ENCODE measurements around the gene PARP12. TPM values are rescaled to one million over a fixed set of nuclear protein-coding genes. Genes with fewer than 3 reads are reported as not detected.
A peak's percentile ranks its signal among the peaks of the same experiment; 100 is the strongest.

Gene PARP12
- total and polyA plus RNA-seq, 5 donors from 2014 or later, result 30.1 to 258 (median 64.1) TPM

DNA sequence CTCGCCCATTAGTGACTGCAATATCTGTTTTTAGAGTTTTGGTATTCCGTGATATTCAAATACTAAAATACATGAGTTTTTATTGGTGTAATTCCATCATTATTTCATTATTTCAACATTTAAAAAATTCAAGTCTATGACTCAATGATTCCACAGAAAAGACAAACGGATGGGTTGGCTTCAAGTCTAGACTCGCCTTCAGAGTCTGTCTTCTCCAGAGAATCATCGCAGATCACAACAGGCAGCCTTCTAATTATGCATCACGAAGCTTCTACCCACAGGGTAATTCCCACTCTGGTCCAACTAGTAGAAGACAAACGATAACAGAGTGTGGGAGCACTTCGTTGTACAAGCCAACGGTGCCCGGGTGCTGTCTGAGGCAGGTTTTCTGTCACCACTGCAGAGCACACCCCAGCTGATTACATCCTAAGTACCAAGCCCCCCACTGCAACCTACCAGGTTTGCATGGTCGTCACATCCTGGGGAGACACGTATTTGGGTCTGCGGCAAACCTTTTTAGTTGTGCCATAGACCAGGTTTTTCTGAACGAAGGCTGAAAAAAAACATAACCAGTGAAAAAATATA, 28.9 kb downstream of the PARP12 start:
- H3K27me3 Mint-ChIP-seq, result no peaks in the 10 kb centered on the region
- no peaks in the 10 kb centered on the region for H3K27me3 ChIP-seq (ENCODE audit: control insufficient read depth, insufficient read depth, low read length)

DNA sequence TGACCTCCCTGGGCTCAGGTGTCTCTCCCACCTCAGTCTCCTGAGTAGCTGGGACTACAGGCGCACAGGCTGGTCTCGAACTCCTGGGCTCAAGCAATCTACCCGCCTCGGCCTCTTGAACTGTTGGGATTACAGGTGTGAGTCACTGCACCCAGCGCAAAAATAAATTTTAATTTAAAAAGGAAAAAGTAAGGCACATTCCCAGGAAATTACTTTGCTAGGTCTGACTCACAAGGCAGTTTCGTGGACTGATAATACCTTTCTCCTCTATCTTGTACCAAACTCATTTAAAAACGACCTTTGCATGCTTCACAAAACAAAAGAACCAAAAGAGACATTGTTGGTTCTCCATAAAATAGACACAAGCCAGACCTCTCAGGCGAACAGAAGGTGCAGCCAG, 29.7 kb downstream of the PARP12 start:
- DNase-seq (no peak), ATAC-seq (ENCODE audit: low read depth in 2 of 2) (no peak)
- Histone ChIP-seq H3K4me3 (ENCODE audit: low read depth, low read length) (no peak overlapping the region), H3K27ac (ENCODE audit: insufficient read depth, low read length, poor library complexity, severe bottlenecking) (no peak overlapping the region), H3K4me1 (ENCODE audit: control insufficient read depth, insufficient read depth, low read length, poor library complexity, severe bottlenecking) (peaks cover 10% of the 10 kb centered on the region), H3K27me3 (ENCODE audit: control insufficient read depth, insufficient read depth, low read length) (no peaks in the 10 kb centered on the region), H3K9me3 (ENCODE audit: control insufficient read depth in 2 of 2, low read length in 2 of 2) (no peaks in the 10 kb centered on the region), H3K36me3 (ENCODE audit: control insufficient read depth, insufficient read depth, low read length) (peaks cover 59% of the 10 kb centered on the region)
- H3K36me3 Mint-ChIP-seq, result peaks cover 63% of the 10 kb centered on the region
- H3K4me3 Mint-ChIP-seq, result no peak overlapping the region
- peaks cover 8 to 38% (median 23%) of the 10 kb centered on the region in 4 donors for H3K4me1 Mint-ChIP-seq
- no peaks in the 10 kb centered on the region for H3K9me3 Mint-ChIP-seq
- no peaks in the 10 kb centered on the region for H3K27me3 Mint-ChIP-seq
- peak overlapping the region in 2 of 3 donors; percentile 69 to 82 for H3K27ac Mint-ChIP-seq

More for the DNA sequence above, 28.9 kb downstream of the PARP12 start:
- H3K4me1 Mint-ChIP-seq, result peaks cover 14 to 45% (median 26%) of the 10 kb centered on the region in 4 donors
- no peaks in the 10 kb centered on the region for H3K9me3 ChIP-seq (ENCODE audit: control insufficient read depth in 2 of 2, low read length in 2 of 2)
- H3K9me3 Mint-ChIP-seq, result no peaks in the 10 kb centered on the region
- no peak overlapping the region for H3K27ac ChIP-seq (ENCODE audit: insufficient read depth, low read length, poor library complexity, severe bottlenecking)
- H3K36me3 ChIP-seq (ENCODE audit: control insufficient read depth, insufficient read depth, low read length), result peaks cover 59% of the 10 kb centered on the region
- DNase-seq, result no peak
- ATAC-seq (ENCODE audit: low read depth in 2 of 2), result no peak
- peaks cover 10% of the 10 kb centered on the region for H3K4me1 ChIP-seq (ENCODE audit: control insufficient read depth, insufficient read depth, low read length, poor library complexity, severe bottlenecking)
- H3K27ac Mint-ChIP-seq, result peak overlapping the region in 2 of 3 donors; percentile 69 to 82
- no peak overlapping the region for H3K4me3 Mint-ChIP-seq
- H3K36me3 Mint-ChIP-seq, result peaks cover 61% of the 10 kb centered on the region
- no peak overlapping the region for H3K4me3 ChIP-seq (ENCODE audit: low read depth, low read length)

DNA sequence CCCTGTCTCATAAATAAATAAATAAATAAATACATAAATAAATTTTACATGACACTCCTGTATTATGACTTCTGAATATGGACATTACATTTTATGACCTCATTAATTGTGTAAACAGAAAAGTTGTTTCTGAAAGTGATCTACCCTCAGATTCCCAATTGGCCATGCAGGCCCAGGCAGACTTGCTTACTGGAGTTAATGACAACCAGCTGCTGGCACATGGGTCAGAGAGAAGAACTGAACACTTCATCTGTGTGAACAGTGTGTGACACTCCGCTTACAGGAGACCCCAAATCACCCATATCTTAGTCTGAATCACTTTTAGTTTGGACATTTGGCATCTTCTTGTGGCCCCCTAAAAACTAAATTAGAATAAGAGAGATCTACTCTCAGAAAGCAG, 31.4 kb downstream of the PARP12 start:
- no peak for ATAC-seq (ENCODE audit: low read depth in 2 of 2)
- no peak overlapping the region for H3K27ac ChIP-seq (ENCODE audit: insufficient read depth, low read length, poor library complexity, severe bottlenecking)
- Mint-ChIP-seq H3K36me3 (peaks cover 51% of the 10 kb centered on the region), H3K27ac (peak overlapping the region in 2 of 3 donors; percentile 36 to 44), H3K27me3 (no peaks in the 10 kb centered on the region), H3K4me1 (peaks cover 8 to 23% (median 14%) of the 10 kb centered on the region in 4 donors), H3K9me3 (no peaks in the 10 kb centered on the region), H3K4me3 (no peak overlapping the region)
- H3K9me3 ChIP-seq (ENCODE audit: control insufficient read depth in 2 of 2, low read length in 2 of 2), result no peaks in the 10 kb centered on the region
- H3K27me3 ChIP-seq (ENCODE audit: control insufficient read depth, insufficient read depth, low read length), result no peaks in the 10 kb centered on the region
- no peak overlapping the region for H3K4me3 ChIP-seq (ENCODE audit: low read depth, low read length)
- peaks cover 4% of the 10 kb centered on the region for H3K4me1 ChIP-seq (ENCODE audit: control insufficient read depth, insufficient read depth, low read length, poor library complexity, severe bottlenecking)
- peaks cover 59% of the 10 kb centered on the region for H3K36me3 ChIP-seq (ENCODE audit: control insufficient read depth, insufficient read depth, low read length)
- no peak for DNase-seq

DNA sequence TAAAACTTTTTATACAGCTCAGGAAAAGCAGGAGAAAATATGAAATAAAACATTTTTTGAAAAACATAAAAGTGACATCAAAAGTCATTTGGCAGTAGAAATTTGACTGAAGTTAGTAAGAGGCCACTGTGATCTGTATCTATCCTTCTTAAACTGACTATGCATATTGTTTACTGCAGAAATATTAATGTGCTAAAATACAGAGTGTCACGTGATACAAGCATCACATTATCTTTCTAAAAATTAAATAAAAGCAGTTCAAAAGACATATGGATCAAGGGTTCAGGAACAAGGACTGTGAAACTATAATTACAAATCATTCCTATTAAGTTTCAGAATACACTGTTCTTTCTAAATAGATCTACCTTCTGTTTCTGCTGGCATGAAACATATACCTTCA, 33.7 kb downstream of the PARP12 start:
- Mint-ChIP-seq H3K9me3 (no peaks in the 10 kb centered on the region), H3K4me3 (no peak overlapping the region), H3K27me3 (no peaks in the 10 kb centered on the region), H3K36me3 (peaks cover 55% of the 10 kb centered on the region), H3K27ac (no peak overlapping the region), H3K4me1 (peaks cover 4 to 13% (median 8%) of the 10 kb centered on the region in 4 donors)
- DNase-seq (no peak), ATAC-seq (ENCODE audit: low read depth in 2 of 2) (no peak)
- no peaks in the 10 kb centered on the region for H3K27me3 ChIP-seq (ENCODE audit: control insufficient read depth, insufficient read depth, low read length)
- H3K27ac ChIP-seq (ENCODE audit: insufficient read depth, low read length, poor library complexity, severe bottlenecking), result no peak overlapping the region
- H3K4me1 ChIP-seq (ENCODE audit: control insufficient read depth, insufficient read depth, low read length, poor library complexity, severe bottlenecking), result no peaks in the 10 kb centered on the region
- H3K36me3 ChIP-seq (ENCODE audit: control insufficient read depth, insufficient read depth, low read length), result peaks cover 63% of the 10 kb centered on the region
- no peaks in the 10 kb centered on the region for H3K9me3 ChIP-seq (ENCODE audit: control insufficient read depth in 2 of 2, low read length in 2 of 2)
- no peak overlapping the region for H3K4me3 ChIP-seq (ENCODE audit: low read depth, low read length)

DNA sequence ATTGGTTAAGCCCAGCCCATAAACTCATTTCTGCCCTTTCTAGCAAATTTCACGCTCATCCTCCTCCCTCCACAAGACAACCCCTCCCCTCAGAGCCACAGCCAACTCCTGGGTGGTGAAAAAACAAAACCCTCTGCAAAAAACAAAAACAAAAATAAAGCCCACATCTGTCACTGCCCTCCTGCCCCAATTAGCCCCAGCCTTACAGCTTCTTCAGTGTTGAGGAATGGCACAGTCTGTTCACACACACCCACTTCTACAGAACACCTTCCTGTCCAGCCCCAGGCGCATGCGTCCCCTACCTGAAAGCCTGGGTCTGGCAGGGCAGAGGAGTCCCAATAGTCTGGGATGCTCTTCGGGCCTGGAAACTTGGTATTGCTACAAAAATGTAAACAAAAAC, 34.4 kb downstream of the PARP12 start:
- DNase-seq (no peak), ATAC-seq (ENCODE audit: low read depth in 2 of 2) (no peak)
- Mint-ChIP-seq H3K27ac (peak overlapping the region in 2 of 3 donors; percentile 72 to 91), H3K4me1 (peaks cover 2 to 9% (median 8%) of the 10 kb centered on the region in 4 donors), H3K4me3 (no peak overlapping the region), H3K36me3 (peaks cover 54% of the 10 kb centered on the region), H3K27me3 (no peaks in the 10 kb centered on the region), H3K9me3 (no peaks in the 10 kb centered on the region)
- no peak overlapping the region for H3K27ac ChIP-seq (ENCODE audit: insufficient read depth, low read length, poor library complexity, severe bottlenecking)
- peaks cover 63% of the 10 kb centered on the region for H3K36me3 ChIP-seq (ENCODE audit: control insufficient read depth, insufficient read depth, low read length)
- H3K4me3 ChIP-seq (ENCODE audit: low read depth, low read length), result no peak overlapping the region
- H3K4me1 ChIP-seq (ENCODE audit: control insufficient read depth, insufficient read depth, low read length, poor library complexity, severe bottlenecking), result no peaks in the 10 kb centered on the region
- H3K9me3 ChIP-seq (ENCODE audit: control insufficient read depth in 2 of 2, low read length in 2 of 2), result no peaks in the 10 kb centered on the region
- no peaks in the 10 kb centered on the region for H3K27me3 ChIP-seq (ENCODE audit: control insufficient read depth, insufficient read depth, low read length)

DNA sequence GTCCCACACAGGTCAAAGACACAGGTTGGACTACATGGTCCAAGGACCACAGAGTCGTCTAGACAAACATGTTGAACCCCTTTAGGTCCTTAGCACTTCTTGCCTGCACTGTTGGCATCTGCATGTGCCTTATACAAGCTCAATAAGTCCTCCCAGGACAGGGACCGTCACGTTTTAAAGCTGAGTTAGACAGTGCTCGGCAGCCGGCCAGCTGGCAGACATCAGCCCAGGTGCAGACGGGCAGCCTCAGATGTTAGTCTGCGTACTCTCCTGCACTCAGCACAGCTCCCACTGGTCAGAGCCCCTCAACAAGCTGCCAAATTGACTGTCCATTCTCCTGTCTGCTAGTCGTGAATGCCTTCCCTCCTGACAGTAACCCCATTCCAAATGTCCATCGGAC, 34.9 kb downstream of the PARP12 start:
- DNase-seq (no peak), ATAC-seq (ENCODE audit: low read depth in 2 of 2) (no peak)
- no peaks in the 10 kb centered on the region for H3K27me3 Mint-ChIP-seq
- H3K9me3 ChIP-seq (ENCODE audit: control insufficient read depth in 2 of 2, low read length in 2 of 2), result no peaks in the 10 kb centered on the region
- no peaks in the 10 kb centered on the region for H3K27me3 ChIP-seq (ENCODE audit: control insufficient read depth, insufficient read depth, low read length)
- H3K4me1 ChIP-seq (ENCODE audit: control insufficient read depth, insufficient read depth, low read length, poor library complexity, severe bottlenecking), result no peaks in the 10 kb centered on the region
- H3K4me3 Mint-ChIP-seq, result no peak overlapping the region
- peaks cover 63% of the 10 kb centered on the region for H3K36me3 ChIP-seq (ENCODE audit: control insufficient read depth, insufficient read depth, low read length)
- H3K4me1 Mint-ChIP-seq, result peaks cover 0 to 9% (median 7%) of the 10 kb centered on the region in 4 donors
- no peak overlapping the region for H3K4me3 ChIP-seq (ENCODE audit: low read depth, low read length)
- H3K27ac Mint-ChIP-seq, result peak overlapping the region in 1 of 3 donors; percentile 91
- H3K27ac ChIP-seq (ENCODE audit: insufficient read depth, low read length, poor library complexity, severe bottlenecking), result no peak overlapping the region
- no peaks in the 10 kb centered on the region for H3K9me3 Mint-ChIP-seq
- peaks cover 55% of the 10 kb centered on the region for H3K36me3 Mint-ChIP-seq

DNA sequence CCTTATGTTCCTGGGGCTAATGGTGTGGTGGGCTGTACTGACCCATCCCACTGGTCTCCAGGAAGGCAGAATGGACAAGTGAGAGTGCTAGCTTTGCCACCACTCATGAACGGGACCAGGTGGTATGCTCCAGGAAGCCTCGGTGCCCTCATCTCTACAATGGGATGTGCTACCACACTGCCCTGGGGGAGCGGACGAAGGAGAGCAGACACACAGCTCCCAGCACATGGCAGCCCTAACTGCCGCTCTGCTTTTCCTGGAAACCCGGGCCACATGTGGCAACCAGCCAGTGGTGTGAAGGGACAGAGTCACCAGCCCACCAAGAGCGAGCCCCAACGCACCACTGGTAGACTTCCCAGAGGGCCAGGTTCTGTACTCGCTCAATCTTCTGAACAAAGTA, 35.8 kb downstream of the PARP12 start:
- H3K9me3 ChIP-seq (ENCODE audit: control insufficient read depth in 2 of 2, low read length in 2 of 2), result no peaks in the 10 kb centered on the region
- Mint-ChIP-seq H3K9me3 (no peaks in the 10 kb centered on the region), H3K27ac (no peak overlapping the region), H3K36me3 (peaks cover 59% of the 10 kb centered on the region), H3K4me3 (no peak overlapping the region), H3K27me3 (no peaks in the 10 kb centered on the region), H3K4me1 (peaks cover 0 to 8% (median 3%) of the 10 kb centered on the region in 4 donors)
- ATAC-seq (ENCODE audit: low read depth in 2 of 2) (no peak), DNase-seq (no peak)
- no peaks in the 10 kb centered on the region for H3K27me3 ChIP-seq (ENCODE audit: control insufficient read depth, insufficient read depth, low read length)
- H3K27ac ChIP-seq (ENCODE audit: insufficient read depth, low read length, poor library complexity, severe bottlenecking), result no peak overlapping the region
- no peaks in the 10 kb centered on the region for H3K4me1 ChIP-seq (ENCODE audit: control insufficient read depth, insufficient read depth, low read length, poor library complexity, severe bottlenecking)
- H3K4me3 ChIP-seq (ENCODE audit: low read depth, low read length), result no peak overlapping the region
- H3K36me3 ChIP-seq (ENCODE audit: control insufficient read depth, insufficient read depth, low read length), result peaks cover 69% of the 10 kb centered on the region

DNA sequence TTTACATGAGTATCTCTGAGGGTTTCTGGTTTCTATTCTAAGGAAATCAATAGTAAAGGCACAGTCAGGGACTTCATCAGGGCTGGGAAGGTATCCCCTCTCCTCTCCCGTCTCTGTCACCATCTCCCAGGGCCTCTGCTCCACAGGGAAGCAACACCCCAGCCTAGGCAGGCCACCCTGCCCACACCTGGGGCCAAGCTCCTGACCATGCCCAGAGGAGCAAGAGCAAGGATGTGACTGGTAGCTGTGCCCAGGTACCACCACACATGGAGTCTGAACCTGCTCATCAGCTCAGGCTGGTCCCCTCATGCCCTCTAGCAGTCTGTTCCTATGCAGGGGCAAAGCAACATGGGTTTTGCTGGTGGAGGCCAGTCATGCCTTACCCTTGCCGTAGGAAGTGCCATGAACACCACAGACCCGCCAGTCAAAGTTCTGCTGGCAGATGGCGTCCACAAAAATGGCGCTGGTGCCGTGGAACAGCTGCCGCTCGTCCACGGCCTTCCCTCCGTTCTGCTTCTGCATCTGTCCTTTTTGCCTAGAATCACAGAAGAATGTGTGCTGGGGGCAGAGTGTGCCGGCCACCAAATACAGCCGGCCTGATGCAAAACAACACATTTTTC, 36.8 kb downstream of the PARP12 start:
- H3K4me3 Mint-ChIP-seq, result no peak overlapping the region
- peaks cover 0 to 8% (median 3%) of the 10 kb centered on the region in 4 donors for H3K4me1 Mint-ChIP-seq
- Histone ChIP-seq H3K4me1 (ENCODE audit: control insufficient read depth, insufficient read depth, low read length, poor library complexity, severe bottlenecking) (no peaks in the 10 kb centered on the region), H3K4me3 (ENCODE audit: low read depth, low read length) (no peak overlapping the region), H3K27me3 (ENCODE audit: control insufficient read depth, insufficient read depth, low read length) (no peaks in the 10 kb centered on the region), H3K27ac (ENCODE audit: insufficient read depth, low read length, poor library complexity, severe bottlenecking) (no peak overlapping the region), H3K9me3 (ENCODE audit: control insufficient read depth in 2 of 2, low read length in 2 of 2) (no peaks in the 10 kb centered on the region), H3K36me3 (ENCODE audit: control insufficient read depth, insufficient read depth, low read length) (peaks cover 73% of the 10 kb centered on the region)
- no peak for ATAC-seq (ENCODE audit: low read depth in 2 of 2)
- peaks cover 59% of the 10 kb centered on the region for H3K36me3 Mint-ChIP-seq
- no peak for DNase-seq
- no peak overlapping the region for H3K27ac Mint-ChIP-seq
- H3K9me3 Mint-ChIP-seq, result no peaks in the 10 kb centered on the region
- H3K27me3 Mint-ChIP-seq, result no peaks in the 10 kb centered on the region

All from CD4-positive, CD25-positive, alpha-beta regulatory T cell (primary cell).